Vagina (tissue), 2 donors: Measurements from ENCODE around the gene LIMA1. TPM values are rescaled to one million over a fixed set of nuclear protein-coding genes. Genes with fewer than 3 reads are reported as not detected.

ENCODE experiments used
- DNase-seq, 2 donors: peaks; one replicate each; pipeline ENCODE4 v3.0.0-alpha.2; 2017; ENCODE audit errors: extremely low spot score in 2 of 2
- H3K27ac ChIP-seq: fragments of 200-600 bp; sonication (generic); one replicate; pipeline ENCODE4 v1.5.1; 2019
- H3K27me3 ChIP-seq: fragments of 200-600 bp; sonication (generic); one replicate; pipeline ENCODE4 v1.5.1; 2019
- H3K36me3 ChIP-seq, 2 donors: fragments of 200-600 bp; sonication (generic); one replicate each; pipeline ENCODE4 v1.5.1; 2017 to 2019
- H3K4me1 ChIP-seq: fragments of 200-600 bp; sonication (generic); one replicate; pipeline ENCODE4 v1.5.1; 2019
- H3K4me3 ChIP-seq, 2 donors: fragments of 200-600 bp; sonication (generic); 1 replicate in 1 of 2; 2 replicates in 1 of 2; pipeline ENCODE4 v1.5.1; 2016 to 2019
- H3K9me3 ChIP-seq: fragments of 200-600 bp; sonication (generic); one replicate; pipeline ENCODE4 v1.5.1; 2019
- POLR2A ChIP-seq, 2 donors: fragments of 450-650 bp; IDR thresholded peaks; one replicate each; pipeline ENCODE4 v1.6.1; 2017; ENCODE audit warnings: antibody characterized with exemption in 2 of 2, mild to moderate bottlenecking in 2 of 2, moderate library complexity in 2 of 2
- POLR2AphosphoS5 ChIP-seq, 2 donors: sonication (generic); formaldehyde crosslinking; IDR thresholded peaks; one replicate each; pipeline ENCODE4 v1.9.0; 2017; ENCODE audit warnings: antibody characterized with exemption in 2 of 2, mild to moderate bottlenecking in 2 of 2, low read depth in 1 of 2; ENCODE audit not compliant: insufficient read depth in 1 of 2
- intact Hi-C: fragments of 100-400 bp; cut with DNase I; formaldehyde crosslinking; loops from one replicate; pipeline ENCODE4 v1.15.1; 2023
- total RNA-seq: library from RNA; depleted of rRNA; stranded (reverse); fragments of >200 nt; gene quantifications from one replicate; pipeline ENCODE4 v1.2.3, GENCODE V29; 2016
- TF ChIP-seq, protein P1 (sequence below), 3 experiments: fragments of 450-650 bp in 2 of 3; fragments of 200-600 bp in 1 of 3; sonication (generic) in 1 of 3; IDR thresholded peaks; one replicate each; pipeline ENCODE4 v1.5.1; 2017 to 2019; ENCODE audit warnings: antibody characterized with exemption in 3 of 3, mild to moderate bottlenecking in 2 of 3, moderate library complexity in 2 of 3

Gene LIMA1
- total RNA-seq, 1 donor from 2014 or later: 99.2 TPM

DNA sequence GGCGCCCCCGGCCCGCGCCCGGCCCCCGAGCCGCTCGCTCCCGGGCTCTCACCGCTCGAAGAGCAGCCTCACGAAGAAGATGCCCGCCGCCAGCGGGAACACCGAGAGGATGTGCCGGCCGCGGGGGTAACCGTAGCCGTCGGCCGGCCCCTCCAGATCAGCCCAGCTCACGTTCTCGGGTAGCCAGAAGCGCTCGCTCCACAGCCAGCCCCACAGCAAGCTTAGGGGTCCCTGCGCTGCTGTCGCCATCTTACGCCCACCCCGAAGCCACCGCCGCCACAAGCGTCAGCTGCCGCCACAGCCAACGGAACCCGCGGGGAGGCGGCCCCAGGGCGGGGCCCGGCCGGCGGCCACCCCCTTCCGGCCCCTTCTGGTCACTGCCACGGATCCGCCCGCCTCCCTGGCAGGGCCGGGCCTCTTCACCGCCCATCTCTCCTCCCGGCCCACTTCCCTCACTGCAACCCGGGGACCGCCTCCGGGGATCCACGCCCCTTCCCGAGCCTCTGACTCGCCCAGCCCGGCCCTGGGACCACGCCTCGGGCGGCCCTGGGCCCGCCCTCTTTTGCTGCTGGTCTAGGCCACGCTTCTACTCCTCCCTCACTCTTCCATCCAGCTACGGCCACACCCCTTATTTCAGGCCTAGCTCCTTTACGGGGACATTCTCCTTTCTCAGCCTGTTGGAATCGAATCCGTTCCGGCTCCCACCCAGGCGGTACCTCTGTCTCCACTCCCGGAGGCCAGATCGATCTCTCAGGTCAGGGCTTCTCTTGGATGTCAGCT, 116.1 kb downstream of the LIMA1 start, which contains the start of gene CERS5:
CERS5 (minus strand) TSS at position 321 of the 780 bp plus-strand sequence; CDS start at position 249, 72 bp downstream.
- H3K36me3 ChIP-seq: no peaks in the 10 kb centered on the region
- intact Hi-C loops: loop anchor here (2.0 kb wide), 1 partner anchor 56 kb away; no protein-coding TSS in a partner anchor
- TF ChIP-seq POLR2A (IDR thresholded peaks at IDR 0.05): peak in 1 of 2 donors; percentile 74
- TF ChIP-seq, protein P1, sequence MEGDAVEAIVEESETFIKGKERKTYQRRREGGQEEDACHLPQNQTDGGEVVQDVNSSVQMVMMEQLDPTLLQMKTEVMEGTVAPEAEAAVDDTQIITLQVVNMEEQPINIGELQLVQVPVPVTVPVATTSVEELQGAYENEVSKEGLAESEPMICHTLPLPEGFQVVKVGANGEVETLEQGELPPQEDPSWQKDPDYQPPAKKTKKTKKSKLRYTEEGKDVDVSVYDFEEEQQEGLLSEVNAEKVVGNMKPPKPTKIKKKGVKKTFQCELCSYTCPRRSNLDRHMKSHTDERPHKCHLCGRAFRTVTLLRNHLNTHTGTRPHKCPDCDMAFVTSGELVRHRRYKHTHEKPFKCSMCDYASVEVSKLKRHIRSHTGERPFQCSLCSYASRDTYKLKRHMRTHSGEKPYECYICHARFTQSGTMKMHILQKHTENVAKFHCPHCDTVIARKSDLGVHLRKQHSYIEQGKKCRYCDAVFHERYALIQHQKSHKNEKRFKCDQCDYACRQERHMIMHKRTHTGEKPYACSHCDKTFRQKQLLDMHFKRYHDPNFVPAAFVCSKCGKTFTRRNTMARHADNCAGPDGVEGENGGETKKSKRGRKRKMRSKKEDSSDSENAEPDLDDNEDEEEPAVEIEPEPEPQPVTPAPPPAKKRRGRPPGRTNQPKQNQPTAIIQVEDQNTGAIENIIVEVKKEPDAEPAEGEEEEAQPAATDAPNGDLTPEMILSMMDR (IDR thresholded peaks at IDR 0.05): peak; percentile 2 to 26 (median 21)
- peak; percentile 84 to 90 for TF ChIP-seq POLR2AphosphoS5 (IDR thresholded peaks at IDR 0.05; ENCODE audit: insufficient read depth in 1 of 2, low read depth in 1 of 2)
- H3K27me3 ChIP-seq: no peaks in the 10 kb centered on the region
- peak within 1 kb of the TSS; percentile 83 for H3K27ac ChIP-seq
- peaks cover 42% of the 10 kb centered on the region for H3K4me1 ChIP-seq
- H3K9me3 ChIP-seq: no peaks in the 10 kb centered on the region
- DNase-seq: peak; percentile 97 to 99
- H3K4me3 ChIP-seq: peak within 1 kb of the TSS; percentile 78 to 84

DNA sequence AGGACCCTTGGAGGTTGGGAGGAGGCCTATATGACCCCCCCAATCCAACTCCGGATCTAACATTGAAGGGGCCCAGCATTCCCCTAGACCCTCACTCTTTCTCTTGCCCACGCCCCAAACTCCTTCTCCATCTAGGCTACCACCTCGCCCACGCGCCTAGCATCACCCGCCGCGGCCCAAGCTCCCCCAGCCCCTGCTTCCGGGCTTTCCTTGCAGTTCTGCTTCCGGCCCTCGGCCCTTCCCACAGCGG, 116.6 kb downstream of the LIMA1 start:
- intact Hi-C loops: loop anchor here (2.0 kb wide), 1 partner anchor 56 kb away; no protein-coding TSS in a partner anchor
- Histone ChIP-seq H3K36me3 (no peaks in the 10 kb centered on the region), H3K27ac (peak overlapping the region; percentile 83), H3K9me3 (no peaks in the 10 kb centered on the region), H3K27me3 (no peaks in the 10 kb centered on the region), H3K4me3 (peak overlapping the region; percentile 78 to 84), H3K4me1 (peaks cover 43% of the 10 kb centered on the region)
- DNase-seq: no peak
- no peak for TF ChIP-seq POLR2AphosphoS5 (IDR thresholded peaks at IDR 0.05; ENCODE audit: insufficient read depth in 1 of 2, low read depth in 1 of 2)
- TF ChIP-seq, protein P1 (IDR thresholded peaks at IDR 0.05): no peak
- no peak for TF ChIP-seq POLR2A (IDR thresholded peaks at IDR 0.05)

DNA sequence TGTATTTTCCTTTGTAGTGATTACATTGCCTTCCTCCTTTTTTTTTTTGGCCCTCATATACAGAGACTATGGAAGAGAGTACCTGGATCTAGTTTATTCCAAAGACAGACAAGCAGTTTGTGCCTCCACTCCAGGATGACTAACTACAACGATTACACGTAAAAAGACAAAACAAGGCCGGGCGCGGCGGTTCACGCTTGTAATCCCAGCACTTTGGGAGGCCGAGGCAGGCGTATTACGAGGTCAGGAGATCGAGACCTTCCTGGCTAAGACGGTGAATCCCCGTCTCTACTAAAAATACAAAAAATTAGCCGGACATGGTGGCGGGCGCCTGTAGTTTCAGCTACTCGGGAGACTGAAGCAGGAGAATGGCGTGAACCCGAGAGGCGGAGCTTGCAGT, 118.4 kb downstream of the LIMA1 start:
- H3K4me3 ChIP-seq: no peak overlapping the region
- intact Hi-C loops: no loop called here
- H3K27me3 ChIP-seq: no peaks in the 10 kb centered on the region
- peaks cover 43% of the 10 kb centered on the region for H3K4me1 ChIP-seq
- no peaks in the 10 kb centered on the region for H3K36me3 ChIP-seq
- no peaks in the 10 kb centered on the region for H3K9me3 ChIP-seq
- no peak overlapping the region for H3K27ac ChIP-seq
- no peak for TF ChIP-seq POLR2AphosphoS5 (IDR thresholded peaks at IDR 0.05; ENCODE audit: insufficient read depth in 1 of 2, low read depth in 1 of 2)
- no peak for TF ChIP-seq POLR2A (IDR thresholded peaks at IDR 0.05)
- TF ChIP-seq, protein P1 (IDR thresholded peaks at IDR 0.05): no peak
- DNase-seq: no peak

DNA sequence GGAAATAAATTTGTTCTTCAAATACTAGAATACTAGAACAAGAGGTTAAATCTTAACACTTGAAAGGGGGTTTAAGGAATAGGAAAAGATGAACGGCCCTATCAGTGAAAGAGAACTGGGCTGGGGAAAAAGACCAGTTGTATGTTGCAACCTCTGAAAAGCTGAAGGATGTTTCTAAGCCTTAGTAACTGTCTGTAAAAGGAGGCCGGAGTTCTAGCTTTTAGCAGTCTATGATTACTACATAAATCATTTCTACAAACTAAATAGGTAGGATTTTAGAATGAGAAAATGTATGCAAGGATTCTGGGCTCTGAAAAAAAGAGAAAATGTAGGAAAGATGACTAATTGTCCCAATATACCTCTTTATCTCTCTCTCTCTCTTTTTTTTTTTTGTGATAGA, 121.1 kb downstream of the LIMA1 start:
- Histone ChIP-seq H3K27ac (no peak overlapping the region), H3K4me1 (peaks cover 35% of the 10 kb centered on the region), H3K27me3 (no peaks in the 10 kb centered on the region), H3K4me3 (no peak overlapping the region), H3K36me3 (no peaks in the 10 kb centered on the region), H3K9me3 (no peaks in the 10 kb centered on the region)
- DNase-seq: no peak
- intact Hi-C loops: no loop called here
- no peak for TF ChIP-seq POLR2A (IDR thresholded peaks at IDR 0.05)
- TF ChIP-seq, protein P1 (IDR thresholded peaks at IDR 0.05): no peak
- no peak for TF ChIP-seq POLR2AphosphoS5 (IDR thresholded peaks at IDR 0.05; ENCODE audit: insufficient read depth in 1 of 2, low read depth in 1 of 2)

DNA sequence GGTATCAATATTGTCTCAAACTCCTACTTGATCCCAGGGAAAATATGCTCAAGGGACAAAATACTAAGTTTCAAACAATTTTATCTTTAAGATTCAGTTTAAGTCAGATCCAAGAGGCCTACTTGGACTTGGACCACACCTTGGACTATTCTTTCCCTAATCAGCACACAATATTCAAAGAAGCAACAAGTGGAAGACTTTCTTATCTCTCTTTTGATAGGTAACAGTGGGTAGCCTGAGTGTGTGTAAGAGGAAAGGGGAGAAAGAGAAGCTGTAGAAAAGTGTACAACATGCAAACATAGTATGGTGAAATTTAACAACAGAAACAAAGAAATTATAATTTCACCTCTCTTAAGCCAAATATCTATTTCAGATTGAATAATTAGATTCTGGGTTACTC, 122.7 kb downstream of the LIMA1 start:
- Histone ChIP-seq H3K27ac (no peak overlapping the region), H3K9me3 (no peaks in the 10 kb centered on the region), H3K36me3 (no peaks in the 10 kb centered on the region), H3K4me3 (no peak overlapping the region), H3K27me3 (no peaks in the 10 kb centered on the region), H3K4me1 (peaks cover 25% of the 10 kb centered on the region)
- intact Hi-C loops: no loop called here
- DNase-seq: no peak
- no peak for TF ChIP-seq POLR2A (IDR thresholded peaks at IDR 0.05)
- no peak for TF ChIP-seq POLR2AphosphoS5 (IDR thresholded peaks at IDR 0.05; ENCODE audit: insufficient read depth in 1 of 2, low read depth in 1 of 2)
- TF ChIP-seq, protein P1 (IDR thresholded peaks at IDR 0.05): no peak
